ENCODE data around the gene PDZD8.

- TF ChIP-seq CTCF (IDR thresholded peaks at IDR 0.05; ENCODE audit: poor library complexity, severe bottlenecking) (no peak), EZH2 (IDR thresholded peaks at IDR 0.05; ENCODE audit: borderline replicate concordance, insufficient read depth, low read length, poor library complexity, severe bottlenecking) (no peak), POLR2AphosphoS5 (IDR thresholded peaks at IDR 0.05) (no peak), MXI1 (conservative IDR thresholded peaks at IDR 0.05; ENCODE audit: poor library complexity, severe bottlenecking) (no peak), RAD21 (conservative IDR thresholded peaks at IDR 0.05) (no peak), REST (IDR thresholded peaks at IDR 0.05; ENCODE audit: borderline replicate concordance) (no peak), EP300 (conservative IDR thresholded peaks at IDR 0.05; ENCODE audit: poor library complexity, severe bottlenecking) (no peak), SMC3 (conservative IDR thresholded peaks at IDR 0.05; ENCODE audit: poor library complexity) (no peak)
Observed at GRCh38 chr10:117366741-117367140, 8.5 kb downstream of the PDZD8 start.
